Panc1 (cell line): Measurements from ENCODE around the gene MRPL27. TPM values are rescaled to one million over a fixed set of nuclear protein-coding genes. Genes with fewer than 3 reads are reported as not detected.
"Not testable (repeated sequence)": the region's sequence is repeated elsewhere in the genome, so short reads cannot be mapped to it uniquely, and the experiment has no call there.

Experiments
- ATAC-seq: fragments of 200-7000 bp; cut with Tn5 transposase; 2 replicates; pipeline ENCODE4 v1.9.1; 2020; ENCODE audit warnings: mild to moderate bottlenecking, moderate library complexity
- BruUV-seq: library from RNA; stranded (reverse); fragments of 400-500 nt; replicated peaks from 2 replicates; lab custom pipeline; 2021; lab: Mats Ljungman, UMichigan
- CTCF ChIA-PET: fragments of 300-600 bp; sonication (Branson Sonifier 250); formaldehyde crosslinking; loops from one replicate; lab custom pipeline; 2022; ENCODE audit warnings: antibody characterized with exemption; lab: Charles Lee
- POLR2A ChIA-PET: fragments of 300-600 bp; sonication (Branson Sonifier 250); formaldehyde crosslinking; loops from one replicate; lab custom pipeline; 2022; ENCODE audit warnings: antibody characterized with exemption; lab: Charles Lee
- DNase-seq: peaks from one replicate; pipeline ENCODE4 v3.0.0-alpha.2; 2010; ENCODE audit warnings: low read depth, low spot score
- H3K27ac ChIP-seq: 2 replicates; pipeline ENCODE4 v1.5.1; 2011; ENCODE audit warnings: mild to moderate bottlenecking, low read length, inconsistent platforms
- H3K27me3 ChIP-seq: fragments of 200-500 bp; sonication (Bioruptor generic); 2 replicates; pipeline ENCODE4 v1.6.0; 2014; ENCODE audit warnings: low read length, inconsistent platforms; ENCODE audit not compliant: control insufficient read depth, insufficient read depth
- H3K36me3 ChIP-seq: fragments of 200-500 bp; sonication (Bioruptor generic); 2 replicates; pipeline ENCODE4 v1.5.1; 2014; ENCODE audit warnings: inconsistent platforms, mild to moderate bottlenecking, low read length, moderate library complexity; ENCODE audit not compliant: control insufficient read depth, insufficient read depth
- H3K4me1 ChIP-seq: 2 replicates; pipeline ENCODE4 v1.5.1; 2011; ENCODE audit warnings: inconsistent platforms, mild to moderate bottlenecking, low read length, moderate library complexity; ENCODE audit not compliant: control insufficient read depth, insufficient read depth
- H3K4me3 ChIP-seq, 2 experiments: 2 replicates each; pipeline ENCODE4 v1.5.1; 2011 to 2012; ENCODE audit warnings: low read depth in 2 of 2, low read length in 2 of 2, mild to moderate bottlenecking in 2 of 2, inconsistent platforms in 1 of 2, moderate library complexity in 1 of 2
- H3K9me3 ChIP-seq: fragments of 200-500 bp; sonication (Bioruptor generic); 2 replicates; pipeline ENCODE4 v1.5.1; 2014; ENCODE audit warnings: low read depth, mild to moderate bottlenecking, inconsistent platforms, low read length, moderate library complexity; ENCODE audit not compliant: control insufficient read depth, insufficient read depth
- POLR2AphosphoS5 ChIP-seq: IDR thresholded peaks from 2 replicates; pipeline ENCODE4 v1.6.1; 2012; ENCODE audit warnings: mild to moderate bottlenecking, low read depth, low read length, moderate library complexity
- SIN3A ChIP-seq: IDR thresholded peaks from 2 replicates; pipeline ENCODE4 v1.6.1; 2012; ENCODE audit warnings: low read depth, mild to moderate bottlenecking, low read length, moderate library complexity, borderline replicate concordance; ENCODE audit not compliant: insufficient read depth
- TCF7L2 ChIP-seq: IDR thresholded peaks from 2 replicates; pipeline ENCODE4 v1.6.1; 2011; ENCODE audit warnings: mild to moderate bottlenecking, low read depth, low read length, inconsistent platforms
- in situ Hi-C: cut with HindIII; loops from 2 replicates; pipeline ENCODE4 v1.10.0; 2016; ENCODE audit warnings: low sequenced_read_pairs, low pct_unique_long_range_greater_than_20kb
- intact Hi-C: fragments of 100-400 bp; cut with micrococcal nuclease; formaldehyde crosslinking; loops from one replicate; pipeline ENCODE4 v1.10.0; 2022; ENCODE audit not compliant: unreplicated experiment
- total RNA-seq: library from RNA; stranded (reverse); gene quantifications from one replicate; pipeline ENCODE4 v1.2.1, GENCODE V29; 2021; ENCODE audit not compliant: unreplicated experiment
- TF ChIP-seq, protein P1 (sequence below): fragments of 450-650 bp; IDR thresholded peaks from 2 replicates; pipeline ENCODE4 v1.5.1; 2017; ENCODE audit warnings: mild to moderate bottlenecking

The MRPL27 gene
- total RNA-seq, 1 experiment from 2014 or later = 136 TPM

DNA sequence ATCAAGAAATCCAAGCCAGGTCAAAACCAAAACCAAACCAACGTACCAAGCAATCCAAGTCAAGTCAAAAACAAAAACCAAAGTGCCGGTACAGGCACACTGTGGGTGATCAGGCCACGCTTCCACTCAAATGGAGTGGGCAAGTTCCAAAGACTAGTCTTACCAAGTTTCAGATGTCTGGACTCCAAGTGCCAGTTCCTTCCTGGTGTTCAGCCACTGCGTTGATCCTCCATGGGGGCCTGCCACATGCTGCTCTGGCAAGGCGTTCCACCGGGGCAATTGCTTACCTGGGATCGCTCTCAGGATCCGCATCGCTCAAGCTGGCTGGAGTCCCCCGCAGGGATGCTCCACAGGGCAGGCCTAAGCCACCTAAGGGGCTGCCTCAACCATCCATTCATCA lies 46.6 kb upstream of the MRPL27 start:
- H3K4me1 ChIP-seq, DNase-seq, H3K27ac ChIP-seq, in situ Hi-C loops, H3K36me3 ChIP-seq, intact Hi-C loops, ATAC-seq, POLR2A ChIA-PET, CTCF ChIA-PET, H3K4me3 ChIP-seq, BruUV-seq, H3K9me3 ChIP-seq, H3K27me3 ChIP-seq: not testable (repeated sequence)

DNA sequence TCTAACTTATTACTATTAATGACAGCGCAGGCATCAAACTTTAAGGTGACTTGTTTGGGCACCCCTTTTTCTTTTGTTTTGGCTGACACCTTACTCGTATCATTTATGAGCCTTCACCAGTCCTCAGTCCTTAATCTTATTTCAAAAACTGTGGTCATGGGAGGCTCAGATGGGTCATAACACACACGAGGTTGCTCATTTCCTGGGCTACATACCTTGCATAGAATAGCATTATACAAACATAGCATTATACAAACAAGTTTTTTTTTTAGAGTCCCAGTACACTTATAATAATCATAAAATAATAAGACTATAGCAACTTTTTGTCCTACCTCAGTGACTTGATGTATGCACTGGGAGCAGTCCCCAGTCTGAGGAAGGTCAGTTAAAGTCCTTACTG lies 41.8 kb upstream of the MRPL27 start:
- no peak for ATAC-seq
- no peaks in the 10 kb centered on the region for H3K4me1 ChIP-seq
- H3K27me3 ChIP-seq = no peaks in the 10 kb centered on the region
- H3K4me3 ChIP-seq = no peak overlapping the region
- POLR2A ChIA-PET = no interaction called here
- CTCF ChIA-PET = no interaction called here
- no peaks in the 10 kb centered on the region for H3K9me3 ChIP-seq
- TF ChIP-seq SIN3A (no peak), POLR2AphosphoS5 (no peak), TCF7L2 (no peak)
- BruUV-seq = no TSS peak
- no peak for DNase-seq
- H3K27ac ChIP-seq = no peak overlapping the region
- in situ Hi-C loops (no loop called here), intact Hi-C loops (no loop called here)
- no peaks in the 10 kb centered on the region for H3K36me3 ChIP-seq

DNA sequence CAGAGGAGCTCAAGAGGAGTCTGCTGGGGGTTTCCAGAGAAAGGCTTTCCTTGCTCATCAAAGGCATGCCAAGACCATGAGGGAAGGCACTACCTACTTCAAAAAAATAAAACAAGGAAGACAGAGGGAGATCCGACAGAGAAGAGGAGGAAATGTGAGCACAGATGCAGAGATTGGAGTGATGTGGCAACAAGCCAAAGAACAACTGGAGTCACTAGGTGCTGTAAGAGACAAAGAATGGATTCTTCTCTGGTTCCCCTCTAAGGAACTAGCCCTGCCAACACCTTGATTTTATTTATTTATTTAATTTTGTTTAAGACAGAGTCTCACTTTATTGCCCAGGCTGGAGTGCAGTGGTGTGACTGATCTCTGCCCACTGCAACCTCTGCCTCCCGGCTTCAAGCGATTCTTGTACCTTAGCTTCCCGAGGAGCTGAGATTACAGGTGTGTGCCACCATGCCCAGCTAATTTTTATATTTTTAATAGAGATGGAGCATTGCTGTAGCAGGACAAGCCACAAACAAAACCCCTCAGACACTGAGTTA lies 39.3 kb upstream of the MRPL27 start:
- in situ Hi-C loops (no loop called here), intact Hi-C loops (no loop called here)
- Histone ChIP-seq H3K36me3 (no peaks in the 10 kb centered on the region), H3K27ac (no peak overlapping the region), H3K4me1 (no peaks in the 10 kb centered on the region), H3K4me3 (no peak overlapping the region), H3K27me3 (no peaks in the 10 kb centered on the region), H3K9me3 (no peaks in the 10 kb centered on the region)
- TF ChIP-seq SIN3A = no peak
- TF ChIP-seq, protein P1, sequence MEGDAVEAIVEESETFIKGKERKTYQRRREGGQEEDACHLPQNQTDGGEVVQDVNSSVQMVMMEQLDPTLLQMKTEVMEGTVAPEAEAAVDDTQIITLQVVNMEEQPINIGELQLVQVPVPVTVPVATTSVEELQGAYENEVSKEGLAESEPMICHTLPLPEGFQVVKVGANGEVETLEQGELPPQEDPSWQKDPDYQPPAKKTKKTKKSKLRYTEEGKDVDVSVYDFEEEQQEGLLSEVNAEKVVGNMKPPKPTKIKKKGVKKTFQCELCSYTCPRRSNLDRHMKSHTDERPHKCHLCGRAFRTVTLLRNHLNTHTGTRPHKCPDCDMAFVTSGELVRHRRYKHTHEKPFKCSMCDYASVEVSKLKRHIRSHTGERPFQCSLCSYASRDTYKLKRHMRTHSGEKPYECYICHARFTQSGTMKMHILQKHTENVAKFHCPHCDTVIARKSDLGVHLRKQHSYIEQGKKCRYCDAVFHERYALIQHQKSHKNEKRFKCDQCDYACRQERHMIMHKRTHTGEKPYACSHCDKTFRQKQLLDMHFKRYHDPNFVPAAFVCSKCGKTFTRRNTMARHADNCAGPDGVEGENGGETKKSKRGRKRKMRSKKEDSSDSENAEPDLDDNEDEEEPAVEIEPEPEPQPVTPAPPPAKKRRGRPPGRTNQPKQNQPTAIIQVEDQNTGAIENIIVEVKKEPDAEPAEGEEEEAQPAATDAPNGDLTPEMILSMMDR = no peak
- DNase-seq (no peak), ATAC-seq (no peak)
- CTCF ChIA-PET = interaction anchor here (0.9 kb wide), 1 partner anchor 15 kb away, joined by 3 read pairs; the partner anchor contains the start of gene LRRC59
- BruUV-seq = no TSS peak
- POLR2A ChIA-PET = no interaction called here

DNA sequence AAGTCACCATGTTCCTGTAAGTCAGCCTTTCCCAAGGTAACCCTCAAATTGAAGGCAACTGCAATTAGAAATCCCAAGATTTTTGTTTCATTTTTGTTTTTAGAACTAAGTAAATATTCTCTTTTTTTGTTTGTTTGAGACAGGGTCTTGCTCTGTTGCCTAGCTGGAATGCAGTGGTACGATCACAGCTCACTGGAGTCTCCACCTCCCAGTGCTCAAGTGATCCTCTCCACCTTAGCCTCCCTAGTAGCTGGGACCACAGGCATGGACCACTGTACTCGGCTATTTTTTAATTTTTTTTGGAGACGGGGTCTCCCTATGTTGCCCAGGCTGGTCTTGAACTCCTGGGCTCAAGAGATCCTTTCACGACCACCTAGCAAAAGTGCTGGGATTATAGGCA lies 34.9 kb upstream of the MRPL27 start:
- no peak overlapping the region for H3K27ac ChIP-seq
- no peaks in the 10 kb centered on the region for H3K27me3 ChIP-seq
- intact Hi-C loops (no loop called here), in situ Hi-C loops (no loop called here)
- TF ChIP-seq, protein P1 = no peak
- TF ChIP-seq SIN3A (no peak), TCF7L2 (no peak), POLR2AphosphoS5 (no peak)
- no peaks in the 10 kb centered on the region for H3K9me3 ChIP-seq
- ChIA-PET CTCF (no interaction called here), POLR2A (no interaction called here)
- H3K4me3 ChIP-seq = no peak overlapping the region
- H3K36me3 ChIP-seq = no peaks in the 10 kb centered on the region
- no peak for ATAC-seq
- H3K4me1 ChIP-seq = no peaks in the 10 kb centered on the region
- no TSS peak for BruUV-seq
- DNase-seq = no peak
